Cardiac muscle cell (in vitro differentiated cells and primary cell): ENCODE data around the gene UBL5. TPM values are rescaled to one million over a fixed set of nuclear protein-coding genes. Genes with fewer than 3 reads are reported as not detected.

Source experiments
- DNase-seq, 2 donors: peaks; one replicate each; pipeline versions ENCODE4 v3.0.0 to v3.0.0-alpha.2; 2010 to 2017; ENCODE audit warnings: low read depth in 1 of 2, low spot score in 1 of 2
- H3K27ac ChIP-seq: fragments of 200-600 bp; sonication (generic); 2 replicates; pipeline ENCODE4 v1.5.1; 2016
- H3K27me3 ChIP-seq: fragments of 200-600 bp; sonication (generic); 2 replicates; pipeline ENCODE4 v1.6.0; 2016; ENCODE audit warnings: control low read depth
- H3K36me3 ChIP-seq: fragments of 200-600 bp; sonication (generic); 2 replicates; pipeline ENCODE4 v1.5.1; 2016; ENCODE audit warnings: control low read depth
- H3K4me1 ChIP-seq: fragments of 200-600 bp; sonication (generic); 2 replicates; pipeline ENCODE4 v1.8.1; 2017; ENCODE audit warnings: low read depth, mild to moderate bottlenecking, mixed run types
- H3K4me3 ChIP-seq: fragments of 200-600 bp; sonication (generic); 2 replicates; pipeline ENCODE4 v1.5.1; 2016; ENCODE audit warnings: mild to moderate bottlenecking
- H3K9me3 ChIP-seq: fragments of 200-600 bp; sonication (generic); 2 replicates; pipeline ENCODE4 v1.5.1; 2017; ENCODE audit warnings: low read depth, mild to moderate bottlenecking, control low read depth
- polyA plus RNA-seq: library from polyadenylated mRNA; unstranded; fragments of >200 nt; fragmentation: Nextera tagmentation; extraction: Ambion mirVana; gene quantifications from 2 replicates; pipeline ENCODE4 v1.2.1, GENCODE V29; 2016
- total RNA-seq: library from RNA; depleted of rRNA; stranded (reverse); fragments of >200 nt; gene quantifications from 2 replicates; pipeline ENCODE4 v1.2.3, GENCODE V29; 2016
- TF ChIP-seq, protein P1 (sequence below): IDR thresholded peaks from 2 replicates; pipeline ENCODE4 v1.5.1; 2012; ENCODE audit warnings: low read depth, mild to moderate bottlenecking, low read length

The UBL5 gene
- total and polyA plus RNA-seq, 2 experiments from 2014 or later, result 511 to 943 TPM

DNA sequence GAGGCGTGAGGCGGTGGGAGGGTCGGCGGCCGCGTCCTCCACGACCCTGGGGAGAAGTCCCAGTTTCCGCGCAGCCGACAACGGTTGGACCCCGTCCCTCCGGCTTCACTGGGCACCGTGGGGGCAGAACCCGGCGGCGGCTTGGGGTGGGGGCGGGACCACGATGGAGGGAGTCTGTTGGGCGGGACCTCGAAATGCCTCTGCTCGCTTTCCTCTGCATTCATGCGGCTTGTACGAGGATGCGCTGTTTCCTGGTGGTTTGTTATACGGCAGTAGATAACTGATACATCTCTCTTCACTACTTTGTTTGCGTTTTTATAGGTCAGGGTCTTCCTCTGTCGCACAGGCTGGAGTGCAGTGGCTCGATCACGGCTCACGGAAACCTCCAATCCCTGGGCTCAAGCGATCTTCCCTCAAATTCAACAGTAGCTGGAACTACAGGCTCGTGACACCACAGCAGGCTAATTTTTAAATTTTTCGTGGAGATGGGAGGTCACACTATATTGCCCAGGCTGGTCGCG is 34.6 kb upstream of the UBL5 start:
- Histone ChIP-seq H3K4me1 (peaks cover 31% of the 10 kb centered on the region), H3K27ac (peak overlapping the region; percentile 85), H3K36me3 (no peaks in the 10 kb centered on the region), H3K27me3 (no peaks in the 10 kb centered on the region), H3K9me3 (no peaks in the 10 kb centered on the region), H3K4me3 (peak overlapping the region; percentile 83)
- TF ChIP-seq, protein P1, sequence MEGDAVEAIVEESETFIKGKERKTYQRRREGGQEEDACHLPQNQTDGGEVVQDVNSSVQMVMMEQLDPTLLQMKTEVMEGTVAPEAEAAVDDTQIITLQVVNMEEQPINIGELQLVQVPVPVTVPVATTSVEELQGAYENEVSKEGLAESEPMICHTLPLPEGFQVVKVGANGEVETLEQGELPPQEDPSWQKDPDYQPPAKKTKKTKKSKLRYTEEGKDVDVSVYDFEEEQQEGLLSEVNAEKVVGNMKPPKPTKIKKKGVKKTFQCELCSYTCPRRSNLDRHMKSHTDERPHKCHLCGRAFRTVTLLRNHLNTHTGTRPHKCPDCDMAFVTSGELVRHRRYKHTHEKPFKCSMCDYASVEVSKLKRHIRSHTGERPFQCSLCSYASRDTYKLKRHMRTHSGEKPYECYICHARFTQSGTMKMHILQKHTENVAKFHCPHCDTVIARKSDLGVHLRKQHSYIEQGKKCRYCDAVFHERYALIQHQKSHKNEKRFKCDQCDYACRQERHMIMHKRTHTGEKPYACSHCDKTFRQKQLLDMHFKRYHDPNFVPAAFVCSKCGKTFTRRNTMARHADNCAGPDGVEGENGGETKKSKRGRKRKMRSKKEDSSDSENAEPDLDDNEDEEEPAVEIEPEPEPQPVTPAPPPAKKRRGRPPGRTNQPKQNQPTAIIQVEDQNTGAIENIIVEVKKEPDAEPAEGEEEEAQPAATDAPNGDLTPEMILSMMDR, result no peak
- DNase-seq, result peak in 1 of 2 donors; percentile 68

DNA sequence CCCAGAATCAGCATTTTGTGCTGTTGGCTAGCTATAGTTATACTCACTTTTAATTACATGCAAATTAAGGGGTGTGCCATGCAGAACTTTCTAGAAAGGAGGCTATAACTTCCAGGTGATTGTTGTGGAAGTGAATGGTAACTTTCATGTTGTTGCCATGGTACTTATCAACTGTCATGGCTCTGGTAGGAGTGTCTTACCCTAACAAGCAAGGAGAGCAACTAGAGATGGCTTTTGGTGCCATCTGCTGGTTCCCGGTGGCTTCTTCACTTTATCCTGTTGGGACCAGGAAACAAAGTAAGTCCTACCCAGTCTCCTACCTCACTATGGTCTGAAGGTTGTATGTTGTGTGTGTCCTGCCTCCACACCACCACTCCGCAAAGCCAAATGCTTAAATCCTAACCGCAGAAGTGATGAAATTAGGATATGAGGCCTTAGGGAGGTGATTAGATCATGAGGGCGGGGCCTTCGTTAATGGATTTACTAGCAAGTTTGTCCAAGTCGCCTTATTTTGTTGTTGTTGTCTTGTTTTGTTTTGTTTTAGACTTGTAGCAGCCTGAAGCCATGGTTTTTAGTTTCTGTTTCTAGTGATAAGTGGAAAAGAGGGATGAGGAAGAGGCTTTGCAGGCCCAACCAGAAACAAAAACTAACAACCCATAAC is 31.5 kb upstream of the UBL5 start:
- H3K27me3 ChIP-seq, result no peaks in the 10 kb centered on the region
- no peaks in the 10 kb centered on the region for H3K9me3 ChIP-seq
- no peak overlapping the region for H3K4me3 ChIP-seq
- no peaks in the 10 kb centered on the region for H3K36me3 ChIP-seq
- no peak overlapping the region for H3K27ac ChIP-seq
- peaks cover 3% of the 10 kb centered on the region for H3K4me1 ChIP-seq
- TF ChIP-seq, protein P1, result peak; percentile 82
- peak; percentile 88 to 92 for DNase-seq

DNA sequence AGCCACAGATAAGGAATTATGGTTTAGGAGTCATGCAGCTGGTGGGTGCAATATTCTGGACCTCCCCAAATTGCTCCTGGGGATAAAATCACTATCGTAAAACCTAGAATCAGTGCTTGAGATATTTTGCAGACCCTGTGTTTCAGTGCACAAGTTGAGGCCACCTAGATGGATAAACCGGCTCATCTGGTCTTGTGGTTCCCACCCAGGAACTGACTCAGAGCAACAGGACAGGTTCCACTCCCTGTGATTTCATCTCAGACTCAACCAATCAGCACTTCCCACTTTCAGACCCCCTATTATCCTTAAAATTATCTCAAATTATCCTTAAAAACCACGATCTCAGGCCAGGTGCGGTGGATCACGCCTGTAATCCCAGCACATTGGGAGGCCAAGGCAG is 29.8 kb upstream of the UBL5 start:
- no peak for DNase-seq
- no peaks in the 10 kb centered on the region for H3K36me3 ChIP-seq
- no peaks in the 10 kb centered on the region for H3K4me1 ChIP-seq
- H3K9me3 ChIP-seq, result no peaks in the 10 kb centered on the region
- H3K4me3 ChIP-seq, result no peak overlapping the region
- no peak overlapping the region for H3K27ac ChIP-seq
- TF ChIP-seq, protein P1, result no peak
- H3K27me3 ChIP-seq, result no peaks in the 10 kb centered on the region

DNA sequence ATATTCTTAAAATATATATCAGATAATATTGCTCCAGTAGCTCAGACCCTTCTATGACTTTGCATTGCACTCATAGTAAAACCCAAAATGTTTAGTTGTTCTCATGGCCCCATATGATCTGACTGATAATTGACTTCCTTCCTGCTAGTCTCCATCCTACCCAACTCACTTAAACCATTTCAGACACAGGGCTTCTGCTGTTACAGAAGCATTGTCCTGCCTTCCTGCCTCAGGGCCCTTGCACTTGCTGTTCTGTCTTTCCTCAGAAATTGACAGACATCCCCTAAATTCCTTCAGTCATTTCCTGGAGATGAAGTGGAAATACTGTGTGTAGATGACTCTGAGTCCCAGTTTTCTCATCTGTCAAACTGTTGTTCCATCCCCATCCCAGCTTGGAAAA is 28.6 kb upstream of the UBL5 start:
- Histone ChIP-seq H3K9me3 (no peaks in the 10 kb centered on the region), H3K4me3 (no peak overlapping the region), H3K36me3 (no peaks in the 10 kb centered on the region), H3K4me1 (no peaks in the 10 kb centered on the region), H3K27ac (no peak overlapping the region), H3K27me3 (no peaks in the 10 kb centered on the region)
- no peak for DNase-seq
- TF ChIP-seq, protein P1, result no peak

DNA sequence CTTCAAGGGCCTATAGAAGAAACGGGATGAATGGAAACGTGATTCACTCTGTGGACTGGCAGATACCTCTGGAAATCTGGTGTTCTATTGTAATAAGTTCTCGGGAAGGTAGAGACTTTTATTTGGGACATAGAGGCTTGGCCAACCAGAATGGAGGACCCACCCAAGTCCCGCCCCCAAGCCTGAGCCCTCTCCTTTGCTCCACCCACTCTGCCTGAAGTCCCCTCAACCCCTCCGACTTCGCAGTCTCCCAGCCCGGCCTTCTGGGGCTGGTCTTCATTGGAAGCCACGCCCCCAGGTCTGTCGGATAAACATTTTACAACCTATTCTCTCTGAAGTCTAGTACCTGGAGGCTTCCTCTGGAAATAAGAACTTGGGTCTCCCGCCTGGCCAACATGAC is 25.7 kb upstream of the UBL5 start:
- DNase-seq, result no peak
- H3K4me1 ChIP-seq, result no peaks in the 10 kb centered on the region
- TF ChIP-seq, protein P1, result no peak
- H3K4me3 ChIP-seq, result no peak overlapping the region
- H3K27ac ChIP-seq, result no peak overlapping the region
- H3K9me3 ChIP-seq, result no peaks in the 10 kb centered on the region
- no peaks in the 10 kb centered on the region for H3K36me3 ChIP-seq
- H3K27me3 ChIP-seq, result no peaks in the 10 kb centered on the region
